ENCODE data around the gene MFN2. TPM values are rescaled to one million over a fixed set of nuclear protein-coding genes. Genes with fewer than 3 reads are reported as not detected.
"Not testable (repeated sequence)": the region's sequence is repeated elsewhere in the genome, so short reads cannot be mapped to it uniquely, and the experiment has no call there.

The MFN2 gene
- total and polyA plus RNA-seq, 4 donors = 26.7 to 70.8 (median 39.9) TPM

GRCh38 chr1:11934302-11935056 is 45.8 kb upstream of the MFN2 start, which contains the start of gene PLOD1:
TSS of gene PLOD1 (plus strand) at chr1:11934717. CDS start at chr1:11934780, 63 bp downstream.
- WGBS, 2 donors = 0 to 1% methylated on average over 36 to 55 of the region's 55 CpGs
- H3K4me3 ChIP-seq = peak within 1 kb of the TSS; percentile 79
- no peaks in the 10 kb centered on the region for H3K27me3 ChIP-seq (ENCODE audit: control insufficient read depth in 3 of 3, insufficient read depth in 3 of 3, low read length in 2 of 3)
- H3K27ac ChIP-seq (ENCODE audit: low read depth in 1 of 2, low read length in 1 of 2) = peak within 1 kb of the TSS; percentile 81 to 92
- H3K9ac ChIP-seq (ENCODE audit: insufficient read depth in 1 of 2, low read length in 2 of 2) = peak within 1 kb of the TSS; percentile 67 to 85
- peaks cover 0 to 5% (median 2%) of the 10 kb centered on the region in 4 donors for H3K36me3 ChIP-seq (ENCODE audit: control insufficient read depth in 4 of 4, insufficient read depth in 4 of 4, low read length in 4 of 4)
- peaks cover 3 to 37% (median 12%) of the 10 kb centered on the region in 5 donors for H3K4me1 ChIP-seq (ENCODE audit: control insufficient read depth in 5 of 5, insufficient read depth in 5 of 5, low read length in 5 of 5)
- peak; percentile 96 for ATAC-seq (ENCODE audit: insufficient read depth, low FRiP score)
- peak; percentile 94 to 96 (median 95) for DNase-seq
- H3K9me3 ChIP-seq (ENCODE audit: control insufficient read depth in 4 of 4, insufficient read depth in 3 of 4, low read length in 3 of 4) = no peaks in the 10 kb centered on the region
- TF ChIP-seq, protein P1, sequence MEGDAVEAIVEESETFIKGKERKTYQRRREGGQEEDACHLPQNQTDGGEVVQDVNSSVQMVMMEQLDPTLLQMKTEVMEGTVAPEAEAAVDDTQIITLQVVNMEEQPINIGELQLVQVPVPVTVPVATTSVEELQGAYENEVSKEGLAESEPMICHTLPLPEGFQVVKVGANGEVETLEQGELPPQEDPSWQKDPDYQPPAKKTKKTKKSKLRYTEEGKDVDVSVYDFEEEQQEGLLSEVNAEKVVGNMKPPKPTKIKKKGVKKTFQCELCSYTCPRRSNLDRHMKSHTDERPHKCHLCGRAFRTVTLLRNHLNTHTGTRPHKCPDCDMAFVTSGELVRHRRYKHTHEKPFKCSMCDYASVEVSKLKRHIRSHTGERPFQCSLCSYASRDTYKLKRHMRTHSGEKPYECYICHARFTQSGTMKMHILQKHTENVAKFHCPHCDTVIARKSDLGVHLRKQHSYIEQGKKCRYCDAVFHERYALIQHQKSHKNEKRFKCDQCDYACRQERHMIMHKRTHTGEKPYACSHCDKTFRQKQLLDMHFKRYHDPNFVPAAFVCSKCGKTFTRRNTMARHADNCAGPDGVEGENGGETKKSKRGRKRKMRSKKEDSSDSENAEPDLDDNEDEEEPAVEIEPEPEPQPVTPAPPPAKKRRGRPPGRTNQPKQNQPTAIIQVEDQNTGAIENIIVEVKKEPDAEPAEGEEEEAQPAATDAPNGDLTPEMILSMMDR (IDR thresholded peaks at IDR 0.05; ENCODE audit: control extremely low read depth, extremely low read depth) = no peak

GRCh38 chr1:11935057-11935412 is 45.2 kb upstream of the MFN2 start:
- H3K27me3 ChIP-seq (ENCODE audit: control insufficient read depth in 3 of 3, insufficient read depth in 3 of 3, low read length in 2 of 3) = no peaks in the 10 kb centered on the region
- 2 to 10% methylated on average over 2 of the region's 2 CpGs for WGBS, 2 donors
- no peaks in the 10 kb centered on the region for H3K9me3 ChIP-seq (ENCODE audit: control insufficient read depth in 4 of 4, insufficient read depth in 3 of 4, low read length in 3 of 4)
- no peak for DNase-seq
- peak overlapping the region; percentile 81 to 91 for H3K27ac ChIP-seq (ENCODE audit: low read depth in 1 of 2, low read length in 1 of 2)
- peak overlapping the region in 1 of 2 donors; percentile 75 for H3K9ac ChIP-seq (ENCODE audit: insufficient read depth in 1 of 2, low read length in 2 of 2)
- H3K4me3 ChIP-seq = peak overlapping the region; percentile 79
- H3K4me1 ChIP-seq (ENCODE audit: control insufficient read depth in 5 of 5, insufficient read depth in 5 of 5, low read length in 5 of 5) = peaks cover 2 to 32% (median 12%) of the 10 kb centered on the region in 5 donors
- no peak for ATAC-seq (ENCODE audit: insufficient read depth, low FRiP score)
- H3K36me3 ChIP-seq (ENCODE audit: control insufficient read depth in 4 of 4, insufficient read depth in 4 of 4, low read length in 4 of 4) = peaks cover 0 to 5% (median 2%) of the 10 kb centered on the region in 4 donors
- TF ChIP-seq, protein P1 (IDR thresholded peaks at IDR 0.05; ENCODE audit: control extremely low read depth, extremely low read depth) = no peak

- not testable (repeated sequence) for H3K9me3 ChIP-seq (ENCODE audit: control insufficient read depth in 4 of 4, insufficient read depth in 3 of 4, low read length in 3 of 4); DNase-seq; H3K4me3 ChIP-seq; H3K9ac ChIP-seq (ENCODE audit: insufficient read depth in 1 of 2, low read length in 2 of 2); ATAC-seq (ENCODE audit: insufficient read depth, low FRiP score); H3K36me3 ChIP-seq (ENCODE audit: control insufficient read depth in 4 of 4, insufficient read depth in 4 of 4, low read length in 4 of 4); H3K27ac ChIP-seq (ENCODE audit: low read depth in 1 of 2, low read length in 1 of 2); H3K27me3 ChIP-seq (ENCODE audit: control insufficient read depth in 3 of 3, insufficient read depth in 3 of 3, low read length in 2 of 3)
- peaks cover 0 to 26% (median 8%) of the 10 kb centered on the region in 5 donors for H3K4me1 ChIP-seq (ENCODE audit: control insufficient read depth in 5 of 5, insufficient read depth in 5 of 5, low read length in 5 of 5)
- 93% methylated on average over 10 of the region's 10 CpGs for WGBS, 2 donors
These were observed 44.5 kb upstream of the MFN2 start for GRCh38 chr1:11935733-11936132.

DNA sequence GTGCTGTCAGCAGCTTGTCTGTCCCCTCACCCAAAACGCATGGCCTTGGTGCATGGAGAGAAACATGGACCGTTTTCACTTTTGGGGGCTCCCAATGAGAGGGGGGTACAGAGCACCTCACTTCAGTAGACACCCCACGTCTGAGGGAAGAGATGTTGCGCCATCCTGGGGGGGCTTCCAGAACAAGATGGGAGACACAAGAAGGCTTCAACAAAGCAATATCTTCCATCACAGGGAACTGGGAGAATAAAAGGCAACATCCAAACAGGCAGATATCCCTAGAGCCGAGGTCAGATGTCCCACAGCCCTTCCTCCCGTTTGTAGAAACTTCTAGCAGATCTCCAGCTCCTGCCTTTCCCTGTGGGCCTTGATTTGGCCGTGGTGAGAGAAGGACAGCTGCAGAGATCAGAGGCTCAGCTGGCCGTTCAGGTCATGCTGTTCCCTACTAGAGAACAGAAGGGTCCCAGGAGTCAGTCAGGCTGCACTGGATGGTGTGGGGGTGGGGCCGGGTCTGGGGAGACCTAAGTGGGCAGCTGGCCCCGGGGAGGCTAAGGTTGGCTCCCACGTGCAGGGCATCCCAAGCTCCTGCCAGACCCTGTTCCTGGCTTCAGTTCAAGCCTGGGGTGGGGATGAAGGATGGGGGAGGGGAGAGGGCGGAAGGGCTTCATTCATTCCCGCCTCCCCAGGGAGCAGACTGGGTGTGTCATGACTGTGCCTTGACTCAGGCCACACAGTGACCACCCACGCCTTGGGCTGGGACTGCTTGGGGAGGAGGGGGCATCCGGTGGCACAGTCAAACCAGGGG is 41.3 kb upstream of the MFN2 start:
- H3K4me3 ChIP-seq = no peak overlapping the region
- no peaks in the 10 kb centered on the region for H3K9me3 ChIP-seq (ENCODE audit: control insufficient read depth in 4 of 4, insufficient read depth in 3 of 4, low read length in 3 of 4)
- WGBS, 2 donors = 71 to 81% methylated on average over 15 of the region's 15 CpGs
- H3K36me3 ChIP-seq (ENCODE audit: control insufficient read depth in 4 of 4, insufficient read depth in 4 of 4, low read length in 4 of 4) = peaks cover 0 to 8% (median 4%) of the 10 kb centered on the region in 4 donors
- TF ChIP-seq, protein P1 (IDR thresholded peaks at IDR 0.05; ENCODE audit: control extremely low read depth, extremely low read depth) = no peak
- peaks cover 0 to 19% (median 6%) of the 10 kb centered on the region in 5 donors for H3K4me1 ChIP-seq (ENCODE audit: control insufficient read depth in 5 of 5, insufficient read depth in 5 of 5, low read length in 5 of 5)
- no peak overlapping the region for H3K9ac ChIP-seq (ENCODE audit: insufficient read depth in 1 of 2, low read length in 2 of 2)
- DNase-seq (peak in 2 of 3 donors; percentile 9 to 12), ATAC-seq (ENCODE audit: insufficient read depth, low FRiP score) (no peak)
- no peaks in the 10 kb centered on the region for H3K27me3 ChIP-seq (ENCODE audit: control insufficient read depth in 3 of 3, insufficient read depth in 3 of 3, low read length in 2 of 3)
- H3K27ac ChIP-seq (ENCODE audit: low read depth in 1 of 2, low read length in 1 of 2) = peak overlapping the region; percentile 10 to 14

DNA sequence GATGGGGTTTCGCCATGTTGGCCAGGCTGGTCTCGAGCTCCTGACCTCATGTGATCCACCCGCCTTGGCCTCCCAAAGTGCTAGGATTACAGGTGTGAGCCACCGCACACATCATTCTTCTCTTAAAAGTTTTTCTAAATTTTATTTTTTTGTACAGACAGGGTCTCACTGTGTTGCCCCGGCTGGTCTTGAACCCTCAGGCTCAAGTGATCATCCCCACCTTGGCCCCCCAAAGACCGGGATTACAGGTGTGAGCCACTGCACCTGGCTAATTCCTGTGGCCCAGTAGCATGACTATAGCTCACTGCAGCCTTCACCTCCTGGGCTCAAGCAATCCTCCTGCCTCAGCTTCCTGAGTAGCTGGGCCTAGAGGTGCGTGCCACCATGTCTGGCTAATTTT is 40.5 kb upstream of the MFN2 start:
- not testable (repeated sequence) for H3K4me3 ChIP-seq; H3K9ac ChIP-seq (ENCODE audit: insufficient read depth in 1 of 2, low read length in 2 of 2); H3K27me3 ChIP-seq (ENCODE audit: control insufficient read depth in 3 of 3, insufficient read depth in 3 of 3, low read length in 2 of 3); H3K27ac ChIP-seq (ENCODE audit: low read depth in 1 of 2, low read length in 1 of 2); DNase-seq; H3K9me3 ChIP-seq (ENCODE audit: control insufficient read depth in 4 of 4, insufficient read depth in 3 of 4, low read length in 3 of 4); ATAC-seq (ENCODE audit: insufficient read depth, low FRiP score)
- H3K4me1 ChIP-seq (ENCODE audit: control insufficient read depth in 5 of 5, insufficient read depth in 5 of 5, low read length in 5 of 5) = peaks cover 0 to 16% (median 6%) of the 10 kb centered on the region in 5 donors
- WGBS, 2 donors = 95 to 97% methylated on average over 7 of the region's 7 CpGs
- H3K36me3 ChIP-seq (ENCODE audit: control insufficient read depth in 4 of 4, insufficient read depth in 4 of 4, low read length in 4 of 4) = peaks cover 0 to 12% (median 4%) of the 10 kb centered on the region in 4 donors
